WI38 (cell line): ENCODE measurements around the gene FAM47B.

Experiments used
- H3K4me3 ChIP-seq: 2 replicates; pipeline ENCODE4 v1.5.1; 2011; ENCODE audit warnings: low read depth, mild to moderate bottlenecking, control low read depth, low read length
- CTCF ChIP-seq: IDR thresholded peaks from 2 replicates; pipeline ENCODE4 v1.5.1; 2012; ENCODE audit warnings: low read depth, mild to moderate bottlenecking, control low read depth, low read length

FAM47B gene

GRCh38 chrX:34972206-34972605 lies 29.6 kb downstream of the FAM47B start:
- H3K4me3 ChIP-seq = no peak overlapping the region
- TF ChIP-seq CTCF = no peak

GRCh38 chrX:34978171-34978570 lies 35.6 kb downstream of the FAM47B start:
- no peak for TF ChIP-seq CTCF
- H3K4me3 ChIP-seq = no peak overlapping the region

DNA sequence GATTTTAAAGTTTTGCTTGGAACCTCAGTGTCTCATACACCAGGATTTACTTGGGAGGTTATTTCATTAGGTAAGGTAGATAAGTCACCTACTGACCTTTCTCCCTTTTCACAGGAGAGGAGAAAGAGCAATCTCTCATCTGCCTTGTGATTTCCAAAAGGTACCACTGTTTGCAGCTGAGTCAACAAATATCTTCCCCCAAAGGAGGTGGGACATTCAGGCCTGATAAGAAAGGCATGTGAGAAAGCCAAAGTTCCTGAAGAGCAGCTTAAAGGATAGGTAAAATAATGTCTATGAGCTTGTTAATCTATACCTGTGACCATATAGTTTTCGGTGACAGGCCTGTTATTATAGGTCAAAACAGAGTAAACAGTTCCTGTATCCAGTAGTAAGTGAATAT lies 45.0 kb downstream of the FAM47B start:
- TF ChIP-seq CTCF = no peak
- H3K4me3 ChIP-seq = no peak overlapping the region
